HEK293 (cell line): Measurements from ENCODE around the gene FSIP1.

Experiments
- CTCF ChIA-PET: fragments of 350-600 bp; formaldehyde crosslinking; extraction: SDS; loops from one replicate; lab custom pipeline; 2021; ENCODE audit warnings: antibody characterized with exemption; lab: Yijun Ruan, JAX
- POLR2A ChIA-PET: fragments of 300-600 bp; formaldehyde crosslinking; extraction: SDS; loops from one replicate; lab custom pipeline; 2020; ENCODE audit warnings: antibody characterized with exemption, inconsistent platforms; lab: Yijun Ruan, JAX
- H3K27ac ChIP-seq: fragments of 200-500 bp; sonication (Bioruptor generic); 2 replicates; pipeline ENCODE4 v1.5.1; 2014; ENCODE audit warnings: low read depth, low read length, control low read depth, inconsistent platforms; ENCODE audit errors: extremely low read depth
- H3K36me3 ChIP-seq, 2 experiments: fragments of 200-500 bp in 1 of 2; sonication (Bioruptor generic) in 1 of 2; 1 replicate in 1 of 2; 2 replicates in 1 of 2; pipeline ENCODE4 v1.5.1; 2014 to 2017; ENCODE audit warnings: inconsistent platforms in 2 of 2, low read length in 2 of 2; ENCODE audit not compliant: control insufficient read depth in 2 of 2, insufficient read depth in 1 of 2
- H3K4me1 ChIP-seq: fragments of 200-500 bp; sonication (Bioruptor generic); 2 replicates; pipeline ENCODE4 v1.5.1; 2014; ENCODE audit warnings: mild to moderate bottlenecking, low read length, inconsistent platforms; ENCODE audit not compliant: control insufficient read depth, insufficient read depth
- H3K4me3 ChIP-seq: 2 replicates; pipeline ENCODE4 v1.5.1; 2011; ENCODE audit warnings: low read depth, mild to moderate bottlenecking, control low read depth, low read length, moderate library complexity
- H3K9me3 ChIP-seq: fragments of 200-500 bp; sonication (Bioruptor generic); 2 replicates; pipeline ENCODE4 v1.5.1; 2014; ENCODE audit warnings: low read depth, low read length, inconsistent platforms; ENCODE audit not compliant: control insufficient read depth, insufficient read depth
- HOXA7 ChIP-seq: sonication (generic); formaldehyde crosslinking; IDR thresholded peaks from 2 replicates; pipeline ENCODE4 v1.8.1; 2022; ENCODE audit warnings: missing genetic modification reagents, borderline replicate concordance
- OVOL3 ChIP-seq: fragments of 450-650 bp; formaldehyde crosslinking; IDR thresholded peaks from 2 replicates; pipeline ENCODE4 v1.5.1; 2016; ENCODE audit warnings: missing biosample characterization, missing genetic modification characterization
- YY2 ChIP-seq: fragments of 450-650 bp; formaldehyde crosslinking; IDR thresholded peaks from 2 replicates; pipeline ENCODE4 v1.5.1; 2016; ENCODE audit warnings: missing biosample characterization, missing genetic modification characterization
- ZBTB1 ChIP-seq: fragments of 450-650 bp; formaldehyde crosslinking; IDR thresholded peaks from 2 replicates; pipeline ENCODE4 v1.5.1; 2016; ENCODE audit warnings: missing biosample characterization, missing genetic modification characterization
- ZFP37 ChIP-seq: fragments of 450-650 bp; formaldehyde crosslinking; IDR thresholded peaks from 2 replicates; pipeline ENCODE4 v1.5.1; 2016; ENCODE audit warnings: missing biosample characterization, missing genetic modification characterization
- ZNF138 ChIP-seq: fragments of 450-650 bp; formaldehyde crosslinking; IDR thresholded peaks from 2 replicates; pipeline ENCODE4 v1.5.1; 2016; ENCODE audit warnings: missing biosample characterization, missing genetic modification characterization, borderline replicate concordance
- ZNF629 ChIP-seq: fragments of 450-650 bp; formaldehyde crosslinking; IDR thresholded peaks from 2 replicates; pipeline ENCODE4 v1.5.1; 2017; ENCODE audit warnings: missing biosample characterization, missing genetic modification characterization
- ZNF654 ChIP-seq: fragments of 450-650 bp; formaldehyde crosslinking; IDR thresholded peaks from 2 replicates; pipeline ENCODE4 v1.5.1; 2016; ENCODE audit warnings: low read depth, missing biosample characterization, missing genetic modification characterization
- ZNF707 ChIP-seq: fragments of 450-650 bp; formaldehyde crosslinking; IDR thresholded peaks from 2 replicates; pipeline ENCODE4 v1.5.1; 2016; ENCODE audit warnings: missing biosample characterization, missing genetic modification characterization
- ZNF792 ChIP-seq: fragments of 450-650 bp; formaldehyde crosslinking; IDR thresholded peaks from 2 replicates; pipeline ENCODE4 v1.5.1; 2016; ENCODE audit warnings: missing biosample characterization, missing genetic modification characterization
- ZXDB ChIP-seq: fragments of 450-650 bp; formaldehyde crosslinking; IDR thresholded peaks from 2 replicates; pipeline ENCODE4 v1.5.1; 2016; ENCODE audit warnings: missing biosample characterization, missing genetic modification characterization
- TF ChIP-seq, protein P1 (sequence below): fragments of 450-650 bp; formaldehyde crosslinking; IDR thresholded peaks from 2 replicates; pipeline ENCODE4 v1.5.1; 2016; ENCODE audit warnings: missing biosample characterization, missing genetic modification characterization, low read depth
- TF ChIP-seq, protein P2 (sequence below): fragments of 450-650 bp; formaldehyde crosslinking; IDR thresholded peaks from 2 replicates; pipeline ENCODE4 v1.5.1; 2016; ENCODE audit warnings: missing biosample characterization, missing genetic modification characterization
- TF ChIP-seq, protein P3 (sequence below): fragments of 450-650 bp; formaldehyde crosslinking; optimal IDR thresholded peaks from 2 replicates; pipeline ENCODE3; 2016; ENCODE audit warnings: missing biosample characterization, mild to moderate bottlenecking, missing genetic modification characterization
- TF ChIP-seq, protein P4 (sequence below): fragments of 450-650 bp; formaldehyde crosslinking; IDR thresholded peaks from 2 replicates; pipeline ENCODE4 v1.5.1; 2016; ENCODE audit warnings: missing biosample characterization, missing genetic modification characterization

FSIP1 gene

DNA sequence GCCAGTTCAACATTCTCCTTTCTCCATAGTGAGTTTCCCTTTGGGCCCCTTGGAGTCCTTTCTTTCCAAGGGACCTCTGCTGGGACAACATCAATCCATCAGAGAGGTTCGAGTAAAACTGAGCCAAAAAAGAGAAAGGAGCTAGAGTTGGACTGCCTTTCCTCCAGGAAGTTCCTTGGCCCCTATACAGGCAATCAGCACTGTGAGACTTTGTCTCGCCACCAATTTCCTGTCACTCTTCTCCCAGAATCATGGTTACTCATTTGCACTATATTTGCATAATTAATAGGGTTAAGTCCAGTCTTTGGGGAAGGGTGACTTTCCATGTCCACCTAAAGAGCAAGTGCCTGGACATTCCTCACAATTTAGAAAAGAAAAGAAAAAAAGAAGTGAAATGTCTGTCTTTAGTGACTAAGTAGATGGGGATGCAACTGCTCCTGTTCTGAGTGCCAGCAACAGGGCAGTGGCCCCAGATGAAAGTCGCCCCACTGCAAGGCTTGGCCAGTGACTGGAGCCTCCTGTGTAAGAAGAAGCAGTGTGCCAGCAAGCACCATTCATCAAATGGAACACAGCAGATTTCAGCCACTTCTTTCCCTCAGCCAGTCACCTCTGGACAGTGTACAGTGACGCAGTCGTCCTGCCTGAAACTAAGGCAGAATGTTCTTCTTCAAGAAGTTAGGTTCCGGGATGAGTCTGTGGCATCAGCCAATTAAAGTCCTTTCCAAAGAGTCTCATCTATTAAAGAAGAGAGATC lies 91.6 kb downstream of the FSIP1 start (continued):
- TF ChIP-seq, protein P1, sequence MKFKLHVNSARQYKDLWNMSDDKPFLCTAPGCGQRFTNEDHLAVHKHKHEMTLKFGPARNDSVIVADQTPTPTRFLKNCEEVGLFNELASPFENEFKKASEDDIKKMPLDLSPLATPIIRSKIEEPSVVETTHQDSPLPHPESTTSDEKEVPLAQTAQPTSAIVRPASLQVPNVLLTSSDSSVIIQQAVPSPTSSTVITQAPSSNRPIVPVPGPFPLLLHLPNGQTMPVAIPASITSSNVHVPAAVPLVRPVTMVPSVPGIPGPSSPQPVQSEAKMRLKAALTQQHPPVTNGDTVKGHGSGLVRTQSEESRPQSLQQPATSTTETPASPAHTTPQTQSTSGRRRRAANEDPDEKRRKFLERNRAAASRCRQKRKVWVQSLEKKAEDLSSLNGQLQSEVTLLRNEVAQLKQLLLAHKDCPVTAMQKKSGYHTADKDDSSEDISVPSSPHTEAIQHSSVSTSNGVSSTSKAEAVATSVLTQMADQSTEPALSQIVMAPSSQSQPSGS (tag by site-specific recombination) = no peak
- TF ChIP-seq ZXDB (tag by site-specific recombination) (no peak), OVOL3 (tag by site-specific recombination) (no peak), ZFP37 (no peak)
- TF ChIP-seq, all 188 proteins: peak for 0

DNA sequence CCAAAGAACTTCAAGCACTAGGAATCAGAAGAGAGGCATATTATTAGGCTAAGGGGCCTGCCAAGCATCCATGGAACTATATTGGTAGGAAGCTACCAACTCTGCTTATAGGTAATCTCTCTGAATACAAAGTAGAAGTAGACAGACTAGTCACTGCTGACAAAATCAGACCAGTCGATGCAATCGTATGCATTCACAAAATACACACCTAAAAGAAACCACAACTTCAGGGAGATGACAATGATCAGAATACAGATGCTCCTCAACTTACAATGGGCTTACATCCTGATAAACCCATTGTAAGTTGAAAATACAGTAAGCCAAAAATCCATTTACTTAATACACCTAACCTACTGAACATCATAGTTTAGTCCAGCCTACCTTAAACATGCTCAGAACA lies 94.7 kb downstream of the FSIP1 start:
- CTCF ChIA-PET = interaction anchor here (1.2 to 3.2 kb wide), 2 partner anchors 68 to 591 kb away, joined by 3 to 106 read pairs; no protein-coding TSS in a partner anchor

DNA sequence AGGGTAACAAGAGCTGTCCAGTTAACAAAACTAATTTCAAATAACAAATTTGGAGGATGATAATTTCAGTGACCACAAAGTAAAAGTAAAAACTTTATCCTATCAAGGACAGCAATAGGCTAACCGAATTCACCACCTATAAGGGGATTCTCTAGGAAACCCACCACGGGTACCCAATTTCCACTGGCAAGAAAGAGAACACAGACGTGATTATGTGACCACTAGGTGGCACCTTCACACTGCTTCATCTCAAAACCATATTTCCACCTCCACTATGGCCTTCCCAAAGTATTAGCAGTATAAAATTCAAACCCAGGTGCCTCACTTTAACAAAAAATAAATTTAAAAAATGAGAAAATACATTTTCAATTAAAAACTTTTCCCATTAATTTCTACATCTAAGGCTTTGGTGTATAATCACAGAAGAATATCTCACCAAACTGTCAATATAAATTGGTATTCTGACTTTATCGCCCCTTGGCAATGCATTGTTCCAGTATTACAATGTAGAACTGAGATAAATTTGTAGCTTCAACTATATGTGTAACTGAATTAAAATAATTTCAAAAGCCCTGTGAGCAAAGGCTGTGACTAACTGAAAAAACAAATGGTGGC lies 96.5 kb downstream of the FSIP1 start:
- H3K9me3 ChIP-seq = no peaks in the 10 kb centered on the region
- POLR2A ChIA-PET = no interaction called here

More for the DNA sequence above, 94.7 kb downstream of the FSIP1 start:
- Histone ChIP-seq H3K27ac (no peak overlapping the region), H3K9me3 (no peaks in the 10 kb centered on the region), H3K36me3 (no peaks in the 10 kb centered on the region), H3K4me3 (no peak overlapping the region), H3K4me1 (peaks cover 5% of the 10 kb centered on the region; the same call in 1 of the 2 replicates)
- POLR2A ChIA-PET = no interaction called here
- TF ChIP-seq, protein P2, sequence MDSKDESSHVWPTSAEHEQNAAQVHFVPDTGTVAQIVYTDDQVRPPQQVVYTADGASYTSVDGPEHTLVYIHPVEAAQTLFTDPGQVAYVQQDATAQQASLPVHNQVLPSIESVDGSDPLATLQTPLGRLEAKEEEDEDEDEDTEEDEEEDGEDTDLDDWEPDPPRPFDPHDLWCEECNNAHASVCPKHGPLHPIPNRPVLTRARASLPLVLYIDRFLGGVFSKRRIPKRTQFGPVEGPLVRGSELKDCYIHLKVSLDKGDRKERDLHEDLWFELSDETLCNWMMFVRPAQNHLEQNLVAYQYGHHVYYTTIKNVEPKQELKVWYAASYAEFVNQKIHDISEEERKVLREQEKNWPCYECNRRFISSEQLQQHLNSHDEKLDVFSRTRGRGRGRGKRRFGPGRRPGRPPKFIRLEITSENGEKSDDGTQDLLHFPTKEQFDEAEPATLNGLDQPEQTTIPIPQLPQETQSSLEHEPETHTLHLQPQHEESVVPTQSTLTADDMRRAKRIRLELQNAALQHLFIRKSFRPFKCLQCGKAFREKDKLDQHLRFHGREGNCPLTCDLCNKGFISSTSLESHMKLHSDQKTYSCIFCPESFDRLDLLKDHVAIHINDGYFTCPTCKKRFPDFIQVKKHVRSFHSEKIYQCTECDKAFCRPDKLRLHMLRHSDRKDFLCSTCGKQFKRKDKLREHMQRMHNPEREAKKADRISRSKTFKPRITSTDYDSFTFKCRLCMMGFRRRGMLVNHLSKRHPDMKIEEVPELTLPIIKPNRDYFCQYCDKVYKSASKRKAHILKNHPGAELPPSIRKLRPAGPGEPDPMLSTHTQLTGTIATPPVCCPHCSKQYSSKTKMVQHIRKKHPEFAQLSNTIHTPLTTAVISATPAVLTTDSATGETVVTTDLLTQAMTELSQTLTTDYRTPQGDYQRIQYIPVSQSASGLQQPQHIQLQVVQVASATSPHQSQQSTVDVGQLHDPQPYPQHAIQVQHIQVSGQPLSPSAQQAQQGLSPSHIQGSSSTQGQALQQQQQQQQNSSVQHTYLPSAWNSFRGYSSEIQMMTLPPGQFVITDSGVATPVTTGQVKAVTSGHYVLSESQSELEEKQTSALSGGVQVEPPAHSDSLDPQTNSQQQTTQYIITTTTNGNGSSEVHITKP (tag by site-specific recombination) = 0 out of 2 replicates have a peak, but pooled peaks have one; percentile 12
- TF ChIP-seq HOXA7 = no peak

DNA sequence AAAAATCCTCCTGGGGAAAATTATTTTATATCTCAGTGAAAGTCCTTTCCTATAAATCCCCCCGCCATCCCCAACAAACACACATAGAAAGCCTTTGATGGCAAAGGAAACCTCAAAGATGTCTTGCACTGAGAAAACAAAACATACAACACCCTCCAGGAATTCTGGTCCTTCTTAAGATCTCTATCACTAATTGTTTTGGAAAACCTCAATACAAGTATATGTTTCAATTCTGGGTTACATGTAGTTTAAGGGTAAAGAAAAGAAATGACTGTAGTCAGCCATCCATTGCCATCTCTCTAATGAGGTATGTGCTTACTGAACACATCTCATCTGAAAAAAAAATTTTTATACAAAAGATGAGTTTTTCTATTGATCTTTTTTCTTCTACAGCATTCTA lies 97.3 kb downstream of the FSIP1 start:
- H3K4me1 ChIP-seq = no peaks in the 10 kb centered on the region
- ChIA-PET POLR2A (no interaction called here), CTCF (interaction anchor here (0.5 to 3.2 kb wide), 12 partner anchors 15 to 1116 kb away, joined by 3 to 106 read pairs (median 6); partner anchors contain the start of gene THBS1)
- H3K27ac ChIP-seq = no peak overlapping the region
- H3K9me3 ChIP-seq = no peaks in the 10 kb centered on the region
- H3K4me3 ChIP-seq = no peak overlapping the region
- H3K36me3 ChIP-seq = no peaks in the 10 kb centered on the region
- TF ChIP-seq ZNF138 (tag by site-specific recombination) (no peak), ZNF792 (tag by site-specific recombination) (no peak), ZBTB1 (no peak), ZNF707 (no peak), YY2 (tag by site-specific recombination) (no peak), ZNF629 (no peak)
- TF ChIP-seq, protein P3, sequence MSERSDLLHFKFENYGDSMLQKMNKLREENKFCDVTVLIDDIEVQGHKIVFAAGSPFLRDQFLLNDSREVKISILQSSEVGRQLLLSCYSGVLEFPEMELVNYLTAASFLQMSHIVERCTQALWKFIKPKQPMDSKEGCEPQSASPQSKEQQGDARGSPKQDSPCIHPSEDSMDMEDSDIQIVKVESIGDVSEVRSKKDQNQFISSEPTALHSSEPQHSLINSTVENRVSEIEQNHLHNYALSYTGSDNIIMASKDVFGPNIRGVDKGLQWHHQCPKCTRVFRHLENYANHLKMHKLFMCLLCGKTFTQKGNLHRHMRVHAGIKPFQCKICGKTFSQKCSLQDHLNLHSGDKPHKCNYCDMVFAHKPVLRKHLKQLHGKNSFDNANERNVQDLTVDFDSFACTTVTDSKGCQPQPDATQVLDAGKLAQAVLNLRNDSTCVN (tag by site-specific recombination) = no peak
- TF ChIP-seq, protein P4, sequence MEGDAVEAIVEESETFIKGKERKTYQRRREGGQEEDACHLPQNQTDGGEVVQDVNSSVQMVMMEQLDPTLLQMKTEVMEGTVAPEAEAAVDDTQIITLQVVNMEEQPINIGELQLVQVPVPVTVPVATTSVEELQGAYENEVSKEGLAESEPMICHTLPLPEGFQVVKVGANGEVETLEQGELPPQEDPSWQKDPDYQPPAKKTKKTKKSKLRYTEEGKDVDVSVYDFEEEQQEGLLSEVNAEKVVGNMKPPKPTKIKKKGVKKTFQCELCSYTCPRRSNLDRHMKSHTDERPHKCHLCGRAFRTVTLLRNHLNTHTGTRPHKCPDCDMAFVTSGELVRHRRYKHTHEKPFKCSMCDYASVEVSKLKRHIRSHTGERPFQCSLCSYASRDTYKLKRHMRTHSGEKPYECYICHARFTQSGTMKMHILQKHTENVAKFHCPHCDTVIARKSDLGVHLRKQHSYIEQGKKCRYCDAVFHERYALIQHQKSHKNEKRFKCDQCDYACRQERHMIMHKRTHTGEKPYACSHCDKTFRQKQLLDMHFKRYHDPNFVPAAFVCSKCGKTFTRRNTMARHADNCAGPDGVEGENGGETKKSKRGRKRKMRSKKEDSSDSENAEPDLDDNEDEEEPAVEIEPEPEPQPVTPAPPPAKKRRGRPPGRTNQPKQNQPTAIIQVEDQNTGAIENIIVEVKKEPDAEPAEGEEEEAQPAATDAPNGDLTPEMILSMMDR (tag by site-specific recombination) = no peak

More for the DNA sequence above, 96.5 kb downstream of the FSIP1 start:
- no peaks in the 10 kb centered on the region for H3K4me1 ChIP-seq
- H3K36me3 ChIP-seq = no peaks in the 10 kb centered on the region
- no peak overlapping the region for H3K4me3 ChIP-seq
- CTCF ChIA-PET = interaction anchor here (0.7 to 3.2 kb wide), 18 partner anchors 14 to 1117 kb away, joined by 3 to 106 read pairs (median 4); partner anchors contain the start of gene THBS1
- TF ChIP-seq ZNF654 (tag by site-specific recombination) (peak; percentile 81), ZNF629 (no peak)
- TF ChIP-seq, protein P4 (tag by site-specific recombination) = peak; percentile 31; the same call in 1 of the 2 replicates
- H3K27ac ChIP-seq = no peak overlapping the region
